Urothelium cell line (cell line): ENCODE data around the gene ASH1L.
"Not testable (repeated sequence)": the region's sequence is repeated elsewhere in the genome, so short reads cannot be mapped to it uniquely, and the experiment has no call there.

Source experiments
- DNase-seq: peaks from one replicate; pipeline ENCODE4 v3.0.0; 2011; ENCODE audit warnings: low spot score, mixed read lengths
- FAIRE-seq: peaks from 2 replicates; lab custom pipeline; 2011; peaks lifted over from hg19 to GRCh38; lab: Jason Lieb, UNC

Gene ASH1L

DNA sequence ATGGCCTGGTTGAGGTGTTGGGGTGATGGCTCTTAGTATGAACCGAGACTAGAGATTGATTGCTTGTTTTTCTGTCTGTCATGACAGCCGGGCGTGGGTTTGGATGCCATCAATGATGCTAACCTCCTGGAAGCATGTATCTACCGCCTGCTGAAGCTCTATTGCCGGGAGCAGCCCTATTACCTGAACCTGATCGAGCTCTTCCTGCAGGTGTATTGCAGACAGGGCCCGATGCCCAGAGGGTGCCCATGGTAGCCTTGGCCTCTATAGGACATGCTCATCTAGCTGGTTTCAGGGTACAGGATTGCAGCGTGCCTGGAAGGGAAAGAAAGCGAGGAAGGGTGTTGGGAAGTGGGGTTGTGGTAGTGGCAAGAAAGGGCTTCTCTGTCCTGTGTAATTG, 244.5 kb downstream of the ASH1L start:
- FAIRE-seq (no peak), DNase-seq (no peak)

- no peak for FAIRE-seq
- no peak for DNase-seq
Observed at GRCh38 chr1:155316922-155317321, 245.7 kb downstream of the ASH1L start.

DNA sequence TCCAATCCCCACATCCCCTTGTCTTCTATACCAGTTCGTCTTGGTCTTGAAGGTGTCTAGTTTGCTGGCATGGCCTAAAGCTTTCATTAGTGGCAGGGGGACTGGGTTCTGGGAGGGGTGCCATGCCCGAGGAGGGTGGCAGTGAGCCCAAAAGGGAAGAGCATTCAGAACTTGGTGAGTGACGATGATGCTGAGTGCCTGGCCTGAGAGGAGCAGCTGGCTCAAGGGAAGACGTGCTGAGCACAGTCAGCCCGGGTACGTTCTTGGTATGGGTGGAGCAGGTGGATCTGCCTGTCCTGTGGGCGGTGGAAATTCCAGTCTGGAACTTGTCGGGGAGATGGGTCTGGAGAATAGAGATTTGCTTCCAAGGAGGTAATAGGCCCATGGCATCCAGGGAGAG, 249.3 kb downstream of the ASH1L start:
- DNase-seq: no peak
- FAIRE-seq: no peak

GRCh38 chr1:155309423-155310021, 253.1 kb downstream of the ASH1L start:
- peak; percentile 23 for DNase-seq

DNA sequence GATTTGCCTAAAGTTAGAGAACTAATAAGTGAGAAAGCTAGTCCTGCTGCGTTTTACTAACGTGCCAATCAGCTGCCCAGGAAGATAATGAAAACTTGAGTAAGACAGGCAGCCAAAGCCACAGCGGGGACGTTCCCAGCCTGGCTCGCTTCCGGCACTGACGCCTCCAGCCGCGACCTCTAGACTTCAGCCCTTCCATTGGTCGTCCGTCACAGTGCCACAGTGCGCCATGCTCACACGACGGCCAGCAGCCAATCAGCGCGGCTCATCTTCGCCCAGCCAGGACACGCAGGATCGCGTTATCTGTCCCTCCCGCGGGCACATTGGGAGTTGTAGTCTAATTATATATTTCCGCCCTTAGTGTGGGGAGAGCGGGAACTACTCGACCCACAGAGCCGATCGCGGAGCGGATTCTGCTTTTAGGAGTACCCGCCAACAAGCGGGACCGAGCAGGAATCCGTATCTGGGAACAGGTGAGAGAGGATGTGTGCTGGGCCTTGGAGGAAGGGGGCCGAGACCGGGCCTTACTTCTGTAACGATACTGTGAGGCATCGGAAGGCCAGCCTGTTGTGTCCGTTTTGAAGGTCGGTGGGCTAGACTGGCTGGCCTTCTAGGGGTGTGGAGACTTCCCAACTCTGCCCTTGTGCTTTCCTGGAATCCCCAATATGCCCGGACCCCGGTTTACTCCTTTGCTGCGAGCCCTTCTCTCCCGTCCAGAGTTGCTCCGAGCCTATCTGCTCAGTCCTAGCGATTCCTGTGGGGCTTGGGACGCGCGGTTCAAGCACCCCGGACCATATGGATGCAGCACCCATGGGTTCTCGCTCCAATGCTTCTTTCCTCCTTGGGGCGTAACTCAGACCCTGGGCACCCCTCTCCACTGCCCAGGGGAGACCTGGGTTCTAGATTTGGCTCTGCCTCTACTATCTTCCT, 253.8 kb downstream of the ASH1L start, which contains the start of gene FDPS:
FDPS (plus strand) TSS at position 374 of the 930 bp plus-strand sequence. CDS start 924 bp downstream, outside the sequence.
- FAIRE-seq (peak; percentile 68), DNase-seq (peak; percentile 97)

More at GRCh38 chr1:155309423-155310021, 253.1 kb downstream of the ASH1L start:
- FAIRE-seq: no peak

GRCh38 chr1:155307247-155307740, 255.3 kb downstream of the ASH1L start:
- DNase-seq (no peak), FAIRE-seq (no peak)

GRCh38 chr1:155305881-155306391, 256.7 kb downstream of the ASH1L start:
- peak; percentile 33 for DNase-seq

DNA sequence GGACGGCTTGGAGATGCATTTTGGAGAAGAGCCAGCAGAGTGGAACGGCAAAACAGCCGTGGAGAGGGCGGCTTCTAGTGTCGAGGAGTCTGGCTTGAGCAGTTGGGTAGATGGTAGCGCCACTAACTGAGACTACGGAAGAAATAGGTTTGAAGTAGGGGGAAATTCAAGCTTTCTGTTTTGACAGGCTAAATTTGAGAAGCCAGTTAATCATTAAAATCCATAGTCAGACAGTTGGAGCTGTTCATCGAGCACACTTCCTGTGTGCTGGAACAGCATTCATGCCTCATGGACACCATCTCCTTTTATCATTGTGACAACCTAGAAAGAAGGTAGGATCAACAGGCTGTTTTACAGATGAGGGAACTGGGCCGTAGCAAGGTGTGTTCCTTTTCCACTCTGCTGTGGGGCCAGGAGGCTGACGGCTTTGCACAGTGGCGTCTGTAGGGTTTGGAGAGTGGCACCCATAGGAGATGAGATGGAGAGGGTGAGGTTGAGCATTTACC, 258.0 kb downstream of the ASH1L start:
- DNase-seq (no peak), FAIRE-seq (no peak)

More at GRCh38 chr1:155305881-155306391, 256.7 kb downstream of the ASH1L start:
- FAIRE-seq: no peak

- DNase-seq: no peak
- no peak for FAIRE-seq
Observed at GRCh38 chr1:155301342-155301841, 261.2 kb downstream of the ASH1L start, which contains the start of gene PKLR. Gene PKLR, minus strand, starts transcription at chr1:155301438. Its CDS starts 43 bp downstream, at chr1:155301395.

GRCh38 chr1:155300553-155301329, 261.9 kb downstream of the ASH1L start:
- FAIRE-seq: no peak

GRCh38 chr1:155300024-155300423, 262.6 kb downstream of the ASH1L start:
- DNase-seq: no peak
- FAIRE-seq: no peak

More at GRCh38 chr1:155300553-155301329, 261.9 kb downstream of the ASH1L start:
- no peak for DNase-seq

DNA sequence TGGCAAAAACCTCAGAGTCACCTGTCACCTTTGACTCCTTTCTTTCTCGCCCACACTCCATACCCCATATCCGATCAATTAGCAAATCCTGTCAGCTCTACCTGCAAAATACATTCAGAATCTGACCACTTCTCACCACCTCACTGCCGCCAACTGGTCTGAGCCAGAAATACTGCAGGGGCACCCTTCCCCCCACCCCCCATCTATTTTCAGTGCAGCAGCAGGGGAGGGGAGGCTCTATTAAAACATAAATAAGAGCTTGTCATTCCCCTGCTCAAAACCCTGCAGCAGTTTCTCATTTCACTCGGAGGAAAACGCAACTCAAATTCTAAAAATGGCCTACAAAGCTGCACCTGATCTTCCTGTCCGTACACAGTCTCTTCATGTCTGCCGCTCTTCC, 265.2 kb downstream of the ASH1L start:
- FAIRE-seq: no peak
- DNase-seq: no peak

DNA sequence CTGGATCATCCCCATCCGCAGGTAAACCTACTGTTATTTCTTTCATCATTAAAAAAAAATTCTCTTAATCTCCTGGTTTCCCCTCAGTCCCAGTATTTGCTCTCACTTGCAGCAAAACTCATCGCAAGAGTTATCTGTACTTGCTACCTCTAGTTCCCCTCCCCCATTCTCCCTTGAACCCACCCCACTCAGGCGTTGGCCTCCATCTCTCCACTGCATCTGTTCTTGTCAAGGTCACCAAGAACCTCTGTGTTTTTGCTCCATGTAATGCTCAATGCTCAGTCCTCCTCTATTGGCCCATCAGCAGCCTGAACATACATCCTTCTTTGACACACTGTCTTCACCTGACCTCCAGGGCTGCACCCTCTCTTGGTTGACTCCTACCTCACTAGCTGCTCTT, 265.9 kb downstream of the ASH1L start:
- DNase-seq (no peak), FAIRE-seq (no peak)

- DNase-seq: no peak
- FAIRE-seq: no peak
Observed at GRCh38 chr1:155295942-155296267, 266.7 kb downstream of the ASH1L start.

DNA sequence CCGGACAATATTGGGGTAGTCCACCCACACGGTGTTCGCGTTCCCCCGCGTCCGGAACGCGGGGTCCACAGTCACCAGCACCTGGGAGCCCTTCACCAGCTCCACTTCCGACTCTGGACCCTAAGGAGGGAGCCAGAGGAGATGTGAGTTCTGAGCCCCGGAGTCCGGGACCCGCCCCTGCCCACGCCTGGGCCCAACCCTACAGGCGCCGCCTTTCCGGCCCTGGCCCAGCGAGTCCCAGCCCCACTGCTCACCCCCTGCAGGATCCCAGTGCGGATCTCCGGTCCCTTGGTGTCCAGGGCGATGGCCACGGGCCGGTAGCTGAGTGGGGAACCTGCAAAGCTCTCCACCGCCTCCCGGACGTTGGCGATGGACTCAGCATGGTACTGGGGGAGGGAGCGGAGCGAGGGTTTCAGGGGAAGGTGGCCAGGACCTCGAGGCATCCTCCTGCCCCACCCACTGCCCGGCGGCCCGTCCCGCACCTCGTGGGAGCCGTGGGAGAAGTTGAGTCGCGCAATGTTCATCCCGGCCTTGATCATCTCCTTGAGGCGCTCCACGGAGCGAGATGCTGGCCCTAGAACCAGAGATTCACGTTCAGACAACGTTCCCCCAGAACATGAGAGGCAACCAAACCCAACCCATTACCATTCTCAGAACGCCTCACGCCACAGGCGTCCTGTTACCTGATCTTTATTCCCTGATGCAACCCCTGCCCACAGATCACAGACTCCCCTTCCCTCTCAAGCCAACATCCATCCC, 267.2 kb downstream of the ASH1L start:
- FAIRE-seq (no peak), DNase-seq (no peak)

GRCh38 chr1:155294520-155295182, 268.0 kb downstream of the ASH1L start:
- no peak for FAIRE-seq
- DNase-seq: no peak

DNA sequence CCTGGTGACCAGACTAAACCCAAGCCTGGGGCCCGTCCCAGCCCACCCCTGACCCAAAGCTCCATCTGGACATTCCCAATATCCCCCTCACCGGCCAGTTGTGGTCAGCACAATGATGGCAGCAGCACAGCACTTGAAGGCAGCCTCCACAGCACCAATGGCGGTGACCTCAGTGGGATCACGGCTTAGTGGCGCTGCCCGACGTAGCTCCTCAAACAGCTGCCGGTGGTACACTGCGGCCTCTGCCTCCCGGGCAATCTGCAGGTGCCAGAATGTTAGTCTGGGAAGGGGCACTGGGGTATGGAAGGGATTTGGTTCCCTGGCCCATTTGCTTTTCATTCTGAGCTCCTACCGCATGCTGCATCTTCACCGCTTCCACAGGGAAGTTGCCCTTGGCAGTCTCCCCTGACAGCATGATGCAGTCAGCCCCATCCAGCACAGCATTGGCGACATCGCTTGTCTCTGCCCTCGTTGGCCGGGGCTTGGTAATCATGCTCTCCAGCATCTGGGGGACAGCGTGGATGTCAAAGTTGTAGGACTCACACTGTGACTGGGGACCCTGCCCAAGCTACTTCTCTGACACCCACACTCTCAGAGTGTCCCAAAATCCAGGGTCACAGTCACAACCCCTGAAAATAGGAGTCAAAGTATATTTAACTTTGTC, 269.4 kb downstream of the ASH1L start:
- FAIRE-seq (no peak), DNase-seq (no peak)

GRCh38 chr1:155291006-155291405, 271.6 kb downstream of the ASH1L start:
- not testable (repeated sequence) for FAIRE-seq

More at GRCh38 chr1:155291006-155291405, 271.6 kb downstream of the ASH1L start:
- not testable (repeated sequence) for DNase-seq
